HG03196 (cell line): ENCODE results near the gene ST3GAL3.

Source experiments
- ATAC-seq: cut with Tn5 transposase; IDR thresholded peaks from one replicate; pipeline ENCODE4 v1.9.1; 2021; ENCODE audit not compliant: unreplicated experiment

ST3GAL3 gene

GRCh38 chr1:43783671-43784205, 76.4 kb downstream of the ST3GAL3 start:
- no peak for ATAC-seq

- ATAC-seq: no peak
Observed at GRCh38 chr1:43786201-43786958, 79.0 kb downstream of the ST3GAL3 start.

GRCh38 chr1:43786960-43787359, 79.6 kb downstream of the ST3GAL3 start:
- ATAC-seq: no peak

- no peak for ATAC-seq
Observed at GRCh38 chr1:43789604-43790550, 82.5 kb downstream of the ST3GAL3 start.

GRCh38 chr1:43791243-43791642, 83.9 kb downstream of the ST3GAL3 start:
- ATAC-seq: no peak

GRCh38 chr1:43796111-43796581, 88.8 kb downstream of the ST3GAL3 start:
- ATAC-seq: no peak

- no peak for ATAC-seq
Observed at GRCh38 chr1:43797891-43798290, 90.6 kb downstream of the ST3GAL3 start.

- no peak for ATAC-seq
Observed at GRCh38 chr1:43799656-43800635, 92.6 kb downstream of the ST3GAL3 start.

- no peak for ATAC-seq
Observed at GRCh38 chr1:43800771-43801170, 93.4 kb downstream of the ST3GAL3 start.

GRCh38 chr1:43801203-43801602, 93.9 kb downstream of the ST3GAL3 start:
- no peak for ATAC-seq

- ATAC-seq: no peak
Observed at GRCh38 chr1:43802356-43802980, 95.1 kb downstream of the ST3GAL3 start.

- no peak for ATAC-seq
Observed at GRCh38 chr1:43803105-43803504, 95.8 kb downstream of the ST3GAL3 start.

GRCh38 chr1:43803646-43804045, 96.3 kb downstream of the ST3GAL3 start:
- no peak for ATAC-seq

- ATAC-seq: no peak
Observed at GRCh38 chr1:43804569-43804968, 97.2 kb downstream of the ST3GAL3 start.

GRCh38 chr1:43805340-43805739, 98.0 kb downstream of the ST3GAL3 start:
- ATAC-seq: no peak

GRCh38 chr1:43806183-43806582, 98.8 kb downstream of the ST3GAL3 start:
- ATAC-seq: no peak

GRCh38 chr1:43809097-43809673, 101.8 kb downstream of the ST3GAL3 start:
- ATAC-seq: no peak

GRCh38 chr1:43812579-43812978, 105.2 kb downstream of the ST3GAL3 start:
- no peak for ATAC-seq

- ATAC-seq: no peak
Observed at GRCh38 chr1:43814401-43814800, 107.1 kb downstream of the ST3GAL3 start.
